CD4-positive, alpha-beta T cell treated with Interleukin-17A for 4 hours (primary cell): ENCODE data around the gene VKORC1.

ENCODE experiments used
- DNase-seq: peaks from one replicate; pipeline ENCODE4 v3.0.0-alpha.2; 2020; ENCODE audit warnings: mixed read lengths

The VKORC1 gene

GRCh38 chr16:31129568-31130335, 35.2 kb upstream of the VKORC1 start:
- DNase-seq: no peak

- no peak for DNase-seq
Measured at GRCh38 chr16:31128711-31129567, 34.3 kb upstream of the VKORC1 start.

- DNase-seq: no peak
Measured at GRCh38 chr16:31127182-31127581, 32.6 kb upstream of the VKORC1 start.

- DNase-seq: no peak
Measured at GRCh38 chr16:31125844-31126243, 31.2 kb upstream of the VKORC1 start.

- DNase-seq: no peak
Measured at GRCh38 chr16:31120129-31120528, 25.5 kb upstream of the VKORC1 start.

GRCh38 chr16:31118223-31119155, 23.9 kb upstream of the VKORC1 start:
- no peak for DNase-seq

- peak; percentile 99 for DNase-seq
Measured at GRCh38 chr16:31117384-31118222, 23.0 kb upstream of the VKORC1 start, which contains the start of gene KAT8. TSS of gene KAT8 (plus strand) at chr16:31117664. CDS start at chr16:31117682, 18 bp downstream.

GRCh38 chr16:31114468-31114867, 19.9 kb upstream of the VKORC1 start:
- DNase-seq: no peak

- DNase-seq: no peak
Measured at GRCh38 chr16:31113121-31114120, 18.8 kb upstream of the VKORC1 start.

GRCh38 chr16:31112711-31113110, 18.1 kb upstream of the VKORC1 start:
- no peak for DNase-seq

GRCh38 chr16:31111881-31112466, 17.4 kb upstream of the VKORC1 start:
- DNase-seq: no peak

GRCh38 chr16:31110106-31111034, 15.8 kb upstream of the VKORC1 start:
- no peak for DNase-seq

- DNase-seq: no peak
Measured at GRCh38 chr16:31109622-31110021, 15.0 kb upstream of the VKORC1 start.

- no peak for DNase-seq
Measured at GRCh38 chr16:31108794-31109558, 14.4 kb upstream of the VKORC1 start.

GRCh38 chr16:31108035-31108793, 13.6 kb upstream of the VKORC1 start, which contains the start of gene BCKDK:
TSS of gene BCKDK (plus strand) at chr16:31108386. CDS start at chr16:31109224, 838 bp downstream.
- peak; percentile 76 for DNase-seq

- DNase-seq: no peak
Measured at GRCh38 chr16:31107465-31107867, 12.9 kb upstream of the VKORC1 start.
